NT2/D1 (cell line): ENCODE data around the gene RGPD8.
"Not testable (repeated sequence)": the region's sequence is repeated elsewhere in the genome, so short reads cannot be mapped to it uniquely, and the experiment has no call there.

Experiments
- SUZ12 ChIP-seq: IDR thresholded peaks from 2 replicates; pipeline ENCODE4 v1.6.1; 2011; ENCODE audit not compliant: insufficient read length, insufficient read depth; ENCODE audit errors: extremely low read depth
- YY1 ChIP-seq: IDR thresholded peaks from 2 replicates; pipeline ENCODE4 v1.6.1; 2011; ENCODE audit not compliant: insufficient read length, insufficient read depth
- ZNF274 ChIP-seq: IDR thresholded peaks from 2 replicates; pipeline ENCODE4 v1.6.1; 2011; ENCODE audit warnings: mild to moderate bottlenecking, low read depth, low read length

DNA sequence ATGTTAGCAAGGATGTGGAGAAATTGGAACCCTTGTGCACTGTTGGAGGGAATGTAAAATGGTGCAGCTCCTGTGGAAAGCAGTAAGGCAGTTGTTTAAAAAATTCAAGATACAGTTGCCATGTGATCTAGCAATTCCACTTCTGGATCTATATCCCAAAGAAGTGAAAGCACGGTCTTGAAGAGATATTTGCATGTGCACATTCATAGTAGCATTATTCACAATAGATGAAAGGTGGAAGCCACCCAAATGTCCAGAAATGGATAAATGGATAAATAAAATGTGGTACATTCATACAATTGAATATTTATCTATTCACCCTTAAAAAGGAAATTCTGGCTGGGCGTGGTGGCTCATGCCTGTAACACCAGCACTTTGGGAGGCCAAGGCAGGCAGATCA is 79.1 kb downstream of the RGPD8 start:
- TF ChIP-seq YY1, SUZ12, ZNF274: not testable (repeated sequence)
